SH-SY5Y (cell line): ENCODE data around the gene CCN2.

Experiments
- GATA2 ChIP-seq: IDR thresholded peaks from 2 replicates; pipeline ENCODE4 v1.6.1; 2011; ENCODE audit warnings: mild to moderate bottlenecking, low read depth, low read length
- GATA3 ChIP-seq: IDR thresholded peaks from 2 replicates; pipeline ENCODE4 v1.6.1; 2011; ENCODE audit warnings: low read depth, mild to moderate bottlenecking, low read length, moderate library complexity

GRCh38 chr6:131982740-131983259, 31.6 kb upstream of the CCN2 start:
- TF ChIP-seq GATA2 = no peak
- TF ChIP-seq GATA3 = no peak
